Osteoblast (primary cell): Measurements from ENCODE around the gene NHLRC4. TPM values are rescaled to one million over a fixed set of nuclear protein-coding genes. Genes with fewer than 3 reads are reported as not detected.

Source experiments
- DNase-seq: peaks from one replicate; pipeline ENCODE4 v3.0.0; 2011; ENCODE audit warnings: low spot score, mixed read lengths; ENCODE audit not compliant: insufficient read length; ENCODE audit errors: missing footprints
- H2AFZ ChIP-seq: 2 replicates; pipeline ENCODE4 v1.6.0; 2011; ENCODE audit warnings: mild to moderate bottlenecking, low read length
- H3K27ac ChIP-seq: 2 replicates; pipeline ENCODE4 v1.5.1; 2011; ENCODE audit warnings: mild to moderate bottlenecking, low read depth, low read length, moderate library complexity
- H3K27me3 ChIP-seq: 2 replicates; pipeline ENCODE4 v1.6.0; 2012; ENCODE audit warnings: mild to moderate bottlenecking, control low read depth, inconsistent platforms, low read length, moderate library complexity; ENCODE audit not compliant: insufficient read depth
- H3K36me3 ChIP-seq: 2 replicates; pipeline ENCODE4 v1.5.1; 2011; ENCODE audit warnings: mild to moderate bottlenecking, low read length, control low read depth, moderate library complexity; ENCODE audit not compliant: insufficient read depth
- H3K4me1 ChIP-seq: 2 replicates; pipeline ENCODE4 v1.5.1; 2011; ENCODE audit warnings: mild to moderate bottlenecking, low read length, control low read depth, moderate library complexity; ENCODE audit not compliant: insufficient read depth
- H3K4me2 ChIP-seq: 2 replicates; pipeline ENCODE4 v1.6.0; 2011; ENCODE audit warnings: mild to moderate bottlenecking, low read length; ENCODE audit not compliant: insufficient read depth
- H3K4me3 ChIP-seq: fragments of 200-600 bp; sonication (generic); 3 replicates; pipeline ENCODE4 v1.5.1; 2012; ENCODE audit warnings: mild to moderate bottlenecking, low read length, inconsistent platforms; ENCODE audit not compliant: insufficient read depth
- H3K79me2 ChIP-seq: 2 replicates; pipeline ENCODE4 v1.6.0; 2012; ENCODE audit warnings: mild to moderate bottlenecking, low read length, control low read depth, inconsistent platforms; ENCODE audit not compliant: insufficient read depth
- H3K9me3 ChIP-seq: 2 replicates; pipeline ENCODE4 v1.5.1; 2011; ENCODE audit warnings: low read depth, low read length, control low read depth
- H4K20me1 ChIP-seq: 2 replicates; pipeline ENCODE4 v1.6.0; 2012; ENCODE audit warnings: mild to moderate bottlenecking, low read length, control low read depth; ENCODE audit not compliant: insufficient read depth
- total RNA-seq: library from RNA; depleted of rRNA; stranded (reverse); fragments of >200 nt; gene quantifications from 2 replicates; pipeline ENCODE4 v1.2.3, GENCODE V29; 2012
- TF ChIP-seq, protein P1 (sequence below): IDR thresholded peaks from 2 replicates; pipeline ENCODE4 v1.5.1; 2011; ENCODE audit warnings: mild to moderate bottlenecking, low read depth, low read length, moderate library complexity; ENCODE audit errors: extremely low read depth

The NHLRC4 gene
- total RNA-seq, 1 donor: 2.2 TPM

- Histone ChIP-seq H4K20me1 (peaks cover 26% of the 10 kb centered on the region), H3K9me3 (no peaks in the 10 kb centered on the region), H3K36me3 (no peaks in the 10 kb centered on the region), H3K27ac (no peak overlapping the region), H3K27me3 (no peaks in the 10 kb centered on the region), H3K4me2 (peak overlapping the region; percentile 29), H3K4me3 (peak overlapping the region; percentile 15), H2AFZ (peak overlapping the region; percentile 50), H3K79me2 (peaks cover 37% of the 10 kb centered on the region), H3K4me1 (no peaks in the 10 kb centered on the region)
- peak; percentile 97 for DNase-seq
- TF ChIP-seq, protein P1, sequence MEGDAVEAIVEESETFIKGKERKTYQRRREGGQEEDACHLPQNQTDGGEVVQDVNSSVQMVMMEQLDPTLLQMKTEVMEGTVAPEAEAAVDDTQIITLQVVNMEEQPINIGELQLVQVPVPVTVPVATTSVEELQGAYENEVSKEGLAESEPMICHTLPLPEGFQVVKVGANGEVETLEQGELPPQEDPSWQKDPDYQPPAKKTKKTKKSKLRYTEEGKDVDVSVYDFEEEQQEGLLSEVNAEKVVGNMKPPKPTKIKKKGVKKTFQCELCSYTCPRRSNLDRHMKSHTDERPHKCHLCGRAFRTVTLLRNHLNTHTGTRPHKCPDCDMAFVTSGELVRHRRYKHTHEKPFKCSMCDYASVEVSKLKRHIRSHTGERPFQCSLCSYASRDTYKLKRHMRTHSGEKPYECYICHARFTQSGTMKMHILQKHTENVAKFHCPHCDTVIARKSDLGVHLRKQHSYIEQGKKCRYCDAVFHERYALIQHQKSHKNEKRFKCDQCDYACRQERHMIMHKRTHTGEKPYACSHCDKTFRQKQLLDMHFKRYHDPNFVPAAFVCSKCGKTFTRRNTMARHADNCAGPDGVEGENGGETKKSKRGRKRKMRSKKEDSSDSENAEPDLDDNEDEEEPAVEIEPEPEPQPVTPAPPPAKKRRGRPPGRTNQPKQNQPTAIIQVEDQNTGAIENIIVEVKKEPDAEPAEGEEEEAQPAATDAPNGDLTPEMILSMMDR: peak; percentile 53
Measured at GRCh38 chr16:610513-611381, 43.9 kb downstream of the NHLRC4 start.

DNA sequence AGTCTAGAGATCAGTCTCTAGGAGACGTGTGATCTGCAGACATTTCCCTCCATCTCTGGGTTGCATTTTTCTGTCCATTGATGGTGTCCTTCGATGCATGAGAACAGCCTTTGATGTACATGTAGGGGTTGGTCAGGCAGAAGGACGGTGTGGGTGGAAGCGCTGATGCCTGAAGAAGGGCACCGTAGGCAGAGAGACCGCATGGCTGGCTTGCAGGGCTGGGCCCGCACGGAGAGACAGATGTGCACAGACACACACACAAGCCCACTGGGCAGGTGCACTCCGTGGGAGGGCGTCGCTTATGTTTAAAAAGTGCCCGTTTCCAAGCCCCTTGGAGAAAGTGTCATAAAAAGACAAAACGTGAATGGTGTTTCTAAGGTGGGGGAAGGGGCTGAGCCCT lies 48.3 kb downstream of the NHLRC4 start:
- no peak overlapping the region for H2AFZ ChIP-seq
- DNase-seq: peak; percentile 34

GRCh38 chr16:616733-617586 lies 50.2 kb downstream of the NHLRC4 start:
- peaks cover 17% of the 10 kb centered on the region for H4K20me1 ChIP-seq
- no peaks in the 10 kb centered on the region for H3K4me1 ChIP-seq
- no peak overlapping the region for H2AFZ ChIP-seq
- H3K36me3 ChIP-seq: no peaks in the 10 kb centered on the region
- TF ChIP-seq, protein P1: no peak
- H3K4me3 ChIP-seq: no peak overlapping the region
- peaks cover 15% of the 10 kb centered on the region for H3K79me2 ChIP-seq
- H3K9me3 ChIP-seq: no peaks in the 10 kb centered on the region
- DNase-seq: peak; percentile 79
- no peak overlapping the region for H3K4me2 ChIP-seq
- H3K27me3 ChIP-seq: no peaks in the 10 kb centered on the region
- no peak overlapping the region for H3K27ac ChIP-seq

More for the DNA sequence above, 48.3 kb downstream of the NHLRC4 start:
- H3K27me3 ChIP-seq: no peaks in the 10 kb centered on the region
- no peaks in the 10 kb centered on the region for H3K9me3 ChIP-seq
- no peaks in the 10 kb centered on the region for H3K4me1 ChIP-seq
- no peaks in the 10 kb centered on the region for H3K36me3 ChIP-seq
- H3K27ac ChIP-seq: no peak overlapping the region
- H4K20me1 ChIP-seq: peaks cover 12% of the 10 kb centered on the region
- H3K4me2 ChIP-seq: no peak overlapping the region
- TF ChIP-seq, protein P1: no peak
- H3K79me2 ChIP-seq: peaks cover 18% of the 10 kb centered on the region
- no peak overlapping the region for H3K4me3 ChIP-seq

- peaks cover 17% of the 10 kb centered on the region for H4K20me1 ChIP-seq
Measured at GRCh38 chr16:617855-618254, 51.0 kb downstream of the NHLRC4 start.

More at GRCh38 chr16:617855-618254, 51.0 kb downstream of the NHLRC4 start:
- peak; percentile 70 for DNase-seq
- Histone ChIP-seq H3K9me3 (no peaks in the 10 kb centered on the region), H3K27ac (no peak overlapping the region), H3K79me2 (peaks cover 18% of the 10 kb centered on the region), H3K4me3 (no peak overlapping the region), H2AFZ (no peak overlapping the region), H3K4me1 (no peaks in the 10 kb centered on the region), H3K4me2 (no peak overlapping the region), H3K36me3 (no peaks in the 10 kb centered on the region), H3K27me3 (no peaks in the 10 kb centered on the region)
- TF ChIP-seq, protein P1: no peak
